ENCODE measurements around the gene FUNDC2. TPM values are rescaled to one million over a fixed set of nuclear protein-coding genes. Genes with fewer than 3 reads are reported as not detected.

Gene FUNDC2
- total and polyA plus RNA-seq, 3 experiments from 2014 or later: 96.4 to 178 (median 104) TPM

DNA sequence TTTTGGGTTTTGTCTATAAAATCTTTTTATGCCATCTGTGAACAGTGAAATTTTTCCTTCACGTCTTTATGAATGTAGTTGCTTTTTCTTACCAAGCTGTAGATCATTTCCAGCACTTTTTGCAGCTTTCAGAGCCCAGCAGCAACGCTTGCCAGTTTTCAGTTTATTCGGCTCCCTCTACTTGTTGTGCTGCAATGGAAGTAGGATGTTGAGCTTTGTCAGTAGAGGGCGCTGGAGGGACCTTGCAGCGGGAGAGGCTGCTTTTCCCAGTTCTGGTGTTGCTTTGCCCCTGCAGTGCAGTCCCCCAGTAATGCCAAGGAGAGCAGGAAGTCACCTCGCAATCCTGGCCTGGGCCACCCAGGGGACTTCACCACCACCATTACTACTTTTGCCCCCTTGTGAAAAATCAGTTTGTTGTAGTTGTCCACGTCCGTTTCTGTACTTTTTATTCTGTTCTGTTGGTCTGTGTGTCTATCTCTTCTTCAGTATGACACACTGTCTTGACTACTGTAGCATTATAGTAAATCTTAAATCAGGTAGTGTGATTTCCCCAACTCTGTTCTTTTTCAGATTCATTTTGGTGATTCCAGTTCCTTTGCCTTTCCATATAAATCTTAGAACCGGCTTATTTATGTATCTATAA lies 22.5 kb downstream of the FUNDC2 start:
- POLR2A ChIA-PET: no interaction called here
- Histone ChIP-seq H3K27me3 (ENCODE audit: insufficient read depth, low read length, poor library complexity, severe bottlenecking) (no peaks in the 10 kb centered on the region), H3K27ac (ENCODE audit: low read depth, low read length) (no peak overlapping the region), H3K9me3 (ENCODE audit: low read length) (no peaks in the 10 kb centered on the region), H3K4me3 (ENCODE audit: low read length) (no peak overlapping the region), H3K36me3 (ENCODE audit: insufficient read depth, low read length) (no peaks in the 10 kb centered on the region), H3K4me1 (ENCODE audit: insufficient read depth, low read length) (no peaks in the 10 kb centered on the region)
- H3K9me3 Mint-ChIP-seq: no peaks in the 10 kb centered on the region
- peaks cover 0 to 66% (median 1%) of the 10 kb centered on the region in 3 donors for H3K36me3 Mint-ChIP-seq
- peak overlapping the region in 1 of 7 donors; percentile 33 for H3K4me3 Mint-ChIP-seq
- peaks cover 5 to 26% (median 11%) of the 10 kb centered on the region in 3 donors for H3K4me1 Mint-ChIP-seq
- H3K27ac Mint-ChIP-seq: peak overlapping the region in 6 of 8 donors; percentile 2 to 74 (median 34)
- peak; percentile 5 to 58 (median 33) for DNase-seq
- peaks cover 0 to 1% of the 10 kb centered on the region in 2 donors for H3K27me3 Mint-ChIP-seq
- CTCF ChIA-PET: interaction anchor here (0.9 kb wide), 2 partner anchors 13 to 17 kb away, joined by 4 read pairs; no protein-coding TSS in a partner anchor

DNA sequence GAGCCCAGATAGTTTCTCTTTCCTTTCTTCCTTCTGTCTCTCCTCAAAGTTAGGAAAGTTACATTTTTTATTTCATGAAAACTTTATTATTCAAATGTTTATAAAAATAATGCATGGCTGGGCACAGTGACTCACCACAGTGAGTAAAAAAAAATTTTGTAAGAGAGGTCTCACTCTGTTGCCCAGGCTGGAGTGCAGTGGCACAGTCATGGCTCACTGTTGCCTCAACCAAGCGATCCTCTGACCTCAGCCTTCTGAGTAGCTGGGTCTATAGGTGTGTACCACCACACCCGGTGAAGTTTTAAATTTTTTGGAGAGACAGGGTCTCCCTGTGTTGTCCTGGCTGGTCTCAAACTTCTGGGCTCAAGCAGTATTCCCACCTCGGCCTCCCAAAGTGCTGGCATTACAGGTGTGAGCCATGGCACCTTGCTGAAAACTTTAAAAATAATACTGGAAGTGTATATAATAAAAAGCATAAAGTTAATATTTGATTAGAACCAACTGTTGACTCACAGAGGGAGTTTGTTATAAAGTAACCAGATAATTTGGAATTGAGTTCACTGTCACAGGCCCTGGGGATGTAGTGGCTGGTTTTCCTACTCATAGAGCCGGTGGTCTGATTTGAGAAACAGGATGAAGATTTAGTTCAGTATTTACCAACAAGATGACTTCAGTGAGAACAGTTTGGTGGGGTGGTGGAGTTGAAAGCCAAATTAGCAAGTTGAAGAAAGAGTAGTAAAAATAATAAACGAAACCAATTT lies 26.3 kb downstream of the FUNDC2 start:
- Mint-ChIP-seq H3K9me3 (no peaks in the 10 kb centered on the region), H3K4me1 (peaks cover 16 to 35% (median 30%) of the 10 kb centered on the region in 3 donors), H3K4me3 (no peak overlapping the region), H3K27me3 (no peaks in the 10 kb centered on the region), H3K36me3 (peaks cover 0 to 44% (median 1%) of the 10 kb centered on the region in 3 donors), H3K27ac (peak overlapping the region in 4 of 8 donors; percentile 6 to 58 (median 30))
- Histone ChIP-seq H3K4me1 (ENCODE audit: insufficient read depth, low read length) (peaks cover 9% of the 10 kb centered on the region), H3K27ac (ENCODE audit: low read depth, low read length) (no peak overlapping the region), H3K27me3 (ENCODE audit: insufficient read depth, low read length, poor library complexity, severe bottlenecking) (no peaks in the 10 kb centered on the region), H3K9me3 (ENCODE audit: low read length) (no peaks in the 10 kb centered on the region), H3K36me3 (ENCODE audit: insufficient read depth, low read length) (no peaks in the 10 kb centered on the region), H3K4me3 (ENCODE audit: low read length) (no peak overlapping the region)
- ChIA-PET POLR2A (no interaction called here), CTCF (interaction anchor here (1.3 kb wide), 1 partner anchor 73 kb away, joined by 3 read pairs; no protein-coding TSS in a partner anchor)
- no peak for DNase-seq

DNA sequence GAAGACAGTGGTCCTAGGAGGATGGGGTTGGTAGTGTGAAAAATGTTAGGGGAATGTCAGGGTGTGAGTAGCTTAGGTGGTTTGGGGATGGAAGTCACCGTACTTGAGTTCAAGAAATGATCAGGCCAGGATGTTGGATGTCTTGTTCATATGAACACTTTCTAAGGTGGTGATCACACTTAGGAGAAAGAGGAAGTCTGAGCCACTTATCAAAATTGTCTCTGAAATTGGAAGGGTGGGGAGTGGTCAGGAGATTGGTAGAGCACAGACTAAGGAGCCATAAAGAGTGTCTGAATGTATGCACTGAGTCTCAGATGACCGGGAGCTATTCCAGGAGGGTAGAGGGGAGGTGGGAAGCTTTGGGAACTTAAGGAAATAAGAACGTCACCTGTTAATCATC lies 27.0 kb downstream of the FUNDC2 start:
- Mint-ChIP-seq H3K4me1 (peaks cover 16 to 35% (median 31%) of the 10 kb centered on the region in 3 donors), H3K9me3 (no peaks in the 10 kb centered on the region), H3K4me3 (no peak overlapping the region), H3K36me3 (peaks cover 0 to 40% (median 1%) of the 10 kb centered on the region in 3 donors), H3K27me3 (no peaks in the 10 kb centered on the region), H3K27ac (peak overlapping the region in 4 of 8 donors; percentile 3 to 33 (median 18))
- Histone ChIP-seq H3K27me3 (ENCODE audit: insufficient read depth, low read length, poor library complexity, severe bottlenecking) (no peaks in the 10 kb centered on the region), H3K4me3 (ENCODE audit: low read length) (no peak overlapping the region), H3K27ac (ENCODE audit: low read depth, low read length) (no peak overlapping the region), H3K4me1 (ENCODE audit: insufficient read depth, low read length) (peaks cover 9% of the 10 kb centered on the region), H3K9me3 (ENCODE audit: low read length) (no peaks in the 10 kb centered on the region), H3K36me3 (ENCODE audit: insufficient read depth, low read length) (no peaks in the 10 kb centered on the region)
- CTCF ChIA-PET: interaction anchor here (1.3 kb wide), 1 partner anchor 74 kb away, joined by 3 read pairs; no protein-coding TSS in a partner anchor
- DNase-seq: no peak
- POLR2A ChIA-PET: no interaction called here

DNA sequence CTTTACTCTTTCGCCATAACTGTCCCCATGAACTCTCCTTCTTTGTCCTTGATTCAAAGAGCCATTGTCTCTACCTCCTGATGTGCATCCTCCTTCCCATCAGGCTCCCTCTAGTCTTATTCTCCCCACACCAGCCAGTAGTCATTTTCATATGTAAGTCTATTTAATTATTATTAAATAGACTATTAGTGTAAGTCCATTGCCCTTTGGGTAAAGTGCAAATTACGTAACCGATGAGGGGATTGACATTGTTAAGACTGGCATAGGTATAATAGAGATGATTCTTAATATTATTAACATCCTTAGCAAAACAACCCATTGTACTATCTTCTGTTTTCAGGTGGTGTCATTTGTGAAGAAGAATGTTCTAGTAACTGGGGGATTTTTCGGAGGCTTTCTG lies 27.6 kb downstream of the FUNDC2 start:
- peaks cover 0 to 37% (median 1%) of the 10 kb centered on the region in 3 donors for H3K36me3 Mint-ChIP-seq
- no peaks in the 10 kb centered on the region for H3K27me3 Mint-ChIP-seq
- CTCF ChIA-PET: interaction anchor here (1.3 kb wide), 1 partner anchor 74 kb away, joined by 3 read pairs; no protein-coding TSS in a partner anchor
- H3K4me1 Mint-ChIP-seq: peaks cover 13 to 29% (median 25%) of the 10 kb centered on the region in 3 donors
- H3K36me3 ChIP-seq (ENCODE audit: insufficient read depth, low read length): no peaks in the 10 kb centered on the region
- no peaks in the 10 kb centered on the region for H3K27me3 ChIP-seq (ENCODE audit: insufficient read depth, low read length, poor library complexity, severe bottlenecking)
- H3K4me1 ChIP-seq (ENCODE audit: insufficient read depth, low read length): peaks cover 9% of the 10 kb centered on the region
- H3K9me3 Mint-ChIP-seq: no peaks in the 10 kb centered on the region
- no peak overlapping the region for H3K4me3 Mint-ChIP-seq
- no peak overlapping the region for H3K4me3 ChIP-seq (ENCODE audit: low read length)
- H3K27ac ChIP-seq (ENCODE audit: low read depth, low read length): no peak overlapping the region
- POLR2A ChIA-PET: no interaction called here
- peak overlapping the region in 2 of 8 donors; percentile 1 to 27 for H3K27ac Mint-ChIP-seq
- no peak for DNase-seq
- no peaks in the 10 kb centered on the region for H3K9me3 ChIP-seq (ENCODE audit: low read length)

DNA sequence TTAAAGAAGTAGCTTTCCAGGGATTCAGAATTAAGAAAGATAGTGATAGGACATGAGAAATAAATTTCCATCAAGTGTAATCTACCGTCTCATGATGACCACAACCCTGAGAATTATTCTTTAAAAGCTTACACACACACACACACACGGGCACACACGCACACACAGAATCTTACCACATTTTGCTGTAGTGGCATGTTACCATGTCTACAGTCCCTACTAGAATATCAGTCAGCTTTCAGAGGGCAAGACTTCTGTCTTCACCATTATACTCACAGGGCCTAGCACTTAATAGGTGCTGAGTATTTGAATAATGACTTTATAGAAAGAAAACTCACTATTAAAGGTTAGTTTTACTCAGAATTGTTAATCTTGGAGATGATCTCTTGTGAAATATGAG lies 28.9 kb downstream of the FUNDC2 start:
- Mint-ChIP-seq H3K9me3 (no peaks in the 10 kb centered on the region), H3K4me1 (peaks cover 13 to 27% (median 23%) of the 10 kb centered on the region in 3 donors), H3K27ac (peak overlapping the region in 2 of 8 donors; percentile 17 to 42), H3K36me3 (peaks cover 0 to 44% (median 1%) of the 10 kb centered on the region in 3 donors), H3K4me3 (no peak overlapping the region), H3K27me3 (no peaks in the 10 kb centered on the region)
- Histone ChIP-seq H3K27ac (ENCODE audit: low read depth, low read length) (no peak overlapping the region), H3K4me3 (ENCODE audit: low read length) (no peak overlapping the region), H3K27me3 (ENCODE audit: insufficient read depth, low read length, poor library complexity, severe bottlenecking) (no peaks in the 10 kb centered on the region), H3K4me1 (ENCODE audit: insufficient read depth, low read length) (peaks cover 9% of the 10 kb centered on the region), H3K9me3 (ENCODE audit: low read length) (no peaks in the 10 kb centered on the region), H3K36me3 (ENCODE audit: insufficient read depth, low read length) (no peaks in the 10 kb centered on the region)
- CTCF ChIA-PET: interaction anchor here (2.1 kb wide), 1 partner anchor 76 kb away, joined by 13 read pairs; no protein-coding TSS in a partner anchor
- DNase-seq: no peak
- POLR2A ChIA-PET: interaction anchor here (0.7 kb wide), 1 partner anchor 20 kb away, joined by 3 read pairs; no protein-coding TSS in a partner anchor

DNA sequence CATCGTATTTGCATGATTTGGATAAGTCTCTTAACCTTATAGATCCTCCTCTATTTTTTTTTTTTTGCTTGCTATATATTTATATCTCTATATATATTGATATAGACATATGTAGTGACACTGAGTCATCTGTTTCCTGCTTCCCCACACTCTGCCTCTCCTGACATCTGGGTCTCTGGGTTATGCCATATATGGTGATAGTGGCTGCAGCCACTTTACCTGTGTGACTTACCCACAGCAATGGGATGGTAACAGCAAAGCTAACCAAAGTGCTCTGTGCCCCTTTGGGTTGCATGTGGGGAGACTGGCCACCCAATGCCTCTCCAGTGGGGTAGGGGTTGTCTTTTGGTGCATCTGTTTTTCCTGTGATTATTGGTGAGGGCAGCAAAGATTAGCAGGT lies 29.8 kb downstream of the FUNDC2 start:
- Histone ChIP-seq H3K4me1 (ENCODE audit: insufficient read depth, low read length) (peaks cover 9% of the 10 kb centered on the region), H3K4me3 (ENCODE audit: low read length) (no peak overlapping the region), H3K36me3 (ENCODE audit: insufficient read depth, low read length) (no peaks in the 10 kb centered on the region), H3K9me3 (ENCODE audit: low read length) (no peaks in the 10 kb centered on the region), H3K27me3 (ENCODE audit: insufficient read depth, low read length, poor library complexity, severe bottlenecking) (no peaks in the 10 kb centered on the region), H3K27ac (ENCODE audit: low read depth, low read length) (no peak overlapping the region)
- no peak for DNase-seq
- H3K27me3 Mint-ChIP-seq: no peaks in the 10 kb centered on the region
- CTCF ChIA-PET: interaction anchor here (0.8 to 2.1 kb wide), 10 partner anchors 10 to 137 kb away, joined by 3 to 13 read pairs (median 4); partner anchors contain the start of gene FUNDC2
- H3K36me3 Mint-ChIP-seq: peaks cover 0 to 41% (median 1%) of the 10 kb centered on the region in 3 donors
- POLR2A ChIA-PET: interaction anchor here (1.3 kb wide), 1 partner anchor 30 kb away, joined by 12 read pairs; the partner anchor contains the start of gene FUNDC2
- H3K4me3 Mint-ChIP-seq: peak overlapping the region in 4 of 7 donors; percentile 5 to 70 (median 46)
- H3K27ac Mint-ChIP-seq: peak overlapping the region in 7 of 8 donors; percentile 36 to 81 (median 68)
- H3K4me1 Mint-ChIP-seq: peaks cover 13 to 23% (median 22%) of the 10 kb centered on the region in 3 donors
- H3K9me3 Mint-ChIP-seq: no peaks in the 10 kb centered on the region

DNA sequence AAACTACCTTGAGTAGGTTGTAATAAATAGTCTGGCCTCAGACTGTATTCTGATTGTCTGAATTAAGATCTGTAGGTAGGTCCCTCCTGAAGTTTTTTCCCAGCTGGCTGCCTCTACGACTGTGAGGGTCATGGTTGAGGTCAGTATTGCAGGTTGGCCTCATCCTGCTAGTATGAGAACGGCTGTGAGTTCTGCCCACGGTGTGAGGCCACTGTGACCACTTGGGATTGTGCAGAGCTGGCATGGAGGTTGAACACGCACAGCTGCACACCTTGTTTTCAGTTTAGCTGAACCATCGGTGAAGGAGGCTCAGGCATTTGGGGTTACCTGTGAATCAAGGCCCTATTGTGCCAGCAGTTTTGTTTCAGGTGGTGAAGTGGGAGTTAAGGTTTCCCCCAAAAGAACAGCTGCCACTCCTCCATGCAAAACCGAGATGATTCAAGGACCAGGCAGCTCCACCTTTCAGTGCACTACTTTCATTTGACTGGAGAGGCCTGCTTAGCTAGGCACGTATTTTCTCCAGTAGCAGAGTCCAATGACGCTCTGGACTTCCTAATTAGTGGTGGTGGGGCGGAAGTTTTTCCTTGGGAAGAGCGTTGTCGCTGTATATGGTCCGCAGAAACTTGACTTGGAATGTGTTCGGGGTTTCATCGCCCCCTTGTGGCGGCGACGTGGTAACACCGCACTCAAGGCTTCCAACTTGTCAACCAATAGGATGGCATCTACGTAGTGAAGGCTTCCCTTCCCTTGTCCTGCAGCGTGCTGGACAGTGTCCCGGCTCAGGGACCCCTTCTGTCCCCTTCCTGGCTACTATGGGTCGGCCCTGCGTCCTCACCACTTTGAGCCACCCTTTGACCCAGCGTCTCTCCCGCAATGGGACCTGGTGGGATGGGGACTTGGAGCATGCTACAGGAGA lies 30.5 kb downstream of the FUNDC2 start:
- no peaks in the 10 kb centered on the region for H3K27me3 Mint-ChIP-seq
- peaks cover 0 to 39% (median 4%) of the 10 kb centered on the region in 3 donors for H3K36me3 Mint-ChIP-seq
- CTCF ChIA-PET: interaction anchor here (0.8 to 2.1 kb wide), 10 partner anchors 10 to 137 kb away, joined by 3 to 13 read pairs (median 4); partner anchors contain the start of gene FUNDC2
- H3K9me3 Mint-ChIP-seq: no peaks in the 10 kb centered on the region
- H3K4me1 ChIP-seq (ENCODE audit: insufficient read depth, low read length): peaks cover 9% of the 10 kb centered on the region
- no peaks in the 10 kb centered on the region for H3K36me3 ChIP-seq (ENCODE audit: insufficient read depth, low read length)
- no peak overlapping the region for H3K27ac ChIP-seq (ENCODE audit: low read depth, low read length)
- no peaks in the 10 kb centered on the region for H3K9me3 ChIP-seq (ENCODE audit: low read length)
- peak overlapping the region; percentile 3 for H3K4me3 ChIP-seq (ENCODE audit: low read length)
- H3K4me1 Mint-ChIP-seq: peaks cover 13 to 23% (median 22%) of the 10 kb centered on the region in 3 donors
- POLR2A ChIA-PET: interaction anchor here (1.3 kb wide), 1 partner anchor 30 kb away, joined by 12 read pairs; the partner anchor contains the start of gene FUNDC2
- H3K27me3 ChIP-seq (ENCODE audit: insufficient read depth, low read length, poor library complexity, severe bottlenecking): no peaks in the 10 kb centered on the region
- H3K27ac Mint-ChIP-seq: peak overlapping the region; percentile 36 to 93 (median 72)
- peak overlapping the region in 6 of 7 donors; percentile 34 to 83 (median 70) for H3K4me3 Mint-ChIP-seq
- peak; percentile 29 to 67 (median 51) for DNase-seq

All from CD8-positive, alpha-beta memory T cell (primary cell).